Activated CD4-positive, alpha-beta memory T cell treated with anti-CD3 and anti-CD28 coated beads, Interleukin-2, amount 10 ng/mL, durations not matched to agents 7 days and 5 days (primary cell): Measurements from ENCODE around the gene TDRD9. TPM values are rescaled to one million over a fixed set of nuclear protein-coding genes. Genes with fewer than 3 reads are reported as not detected.

Experiments
- CTCF ChIA-PET: fragments of 350-600 bp; sonication (Branson Sonifier 250); formaldehyde crosslinking; loops from one replicate; lab custom pipeline; 2021; ENCODE audit warnings: antibody characterized with exemption, inconsistent platforms; lab: Charles Lee
- POLR2A ChIA-PET: fragments of 350-600 bp; sonication (Branson Sonifier 250); formaldehyde crosslinking; loops from one replicate; lab custom pipeline; 2021; ENCODE audit warnings: antibody characterized with exemption; lab: Charles Lee
- DNase-seq: peaks from one replicate; pipeline ENCODE4 v3.0.0-alpha.2; 2020
- H3K27ac Mint-ChIP-seq: one replicate; pipeline ENCODE4 v1.8.0; 2021; ENCODE audit warnings: mild to moderate bottlenecking, mixed read lengths
- H3K27me3 Mint-ChIP-seq: one replicate; pipeline ENCODE4 v1.8.0; 2021; ENCODE audit warnings: mixed read lengths
- H3K36me3 Mint-ChIP-seq: one replicate; pipeline ENCODE4 v1.8.0; 2021; ENCODE audit warnings: low read depth, mixed read lengths
- H3K4me1 Mint-ChIP-seq: one replicate; pipeline ENCODE4 v1.8.0; 2021; ENCODE audit warnings: mixed read lengths
- H3K4me3 Mint-ChIP-seq: one replicate; pipeline ENCODE4 v1.8.0; 2021; ENCODE audit warnings: mild to moderate bottlenecking, mixed read lengths
- H3K9me3 Mint-ChIP-seq: one replicate; pipeline ENCODE4 v1.8.0; 2021; ENCODE audit warnings: mixed read lengths
- total RNA-seq, 2 experiments: library from RNA; stranded (reverse); gene quantifications; one replicate each; pipeline ENCODE4 v1.2.3, GENCODE V29; 2021

TDRD9 gene
- total RNA-seq, 2 experiments from 2014 or later: 0.08 to 0.13 TPM

GRCh38 chr14:103897075-103897947 is 30.9 kb upstream of the TDRD9 start:
- DNase-seq: no peak
- CTCF ChIA-PET: no interaction called here
- no peak overlapping the region for H3K4me3 Mint-ChIP-seq
- H3K27me3 Mint-ChIP-seq: no peaks in the 10 kb centered on the region
- H3K9me3 Mint-ChIP-seq: peaks cover 3% of the 10 kb centered on the region
- H3K36me3 Mint-ChIP-seq: no peaks in the 10 kb centered on the region
- POLR2A ChIA-PET: no interaction called here
- H3K27ac Mint-ChIP-seq: no peak overlapping the region
- peaks cover 3% of the 10 kb centered on the region for H3K4me1 Mint-ChIP-seq

GRCh38 chr14:103898204-103898603 is 30.1 kb upstream of the TDRD9 start:
- H3K27ac Mint-ChIP-seq: no peak overlapping the region
- CTCF ChIA-PET: interaction anchor here (0.7 kb wide), 1 partner anchor 13 kb away, joined by 3 read pairs; no protein-coding TSS in a partner anchor
- POLR2A ChIA-PET: no interaction called here

GRCh38 chr14:103898711-103899110 is 29.5 kb upstream of the TDRD9 start:
- DNase-seq: no peak
- no peak overlapping the region for H3K27ac Mint-ChIP-seq
- ChIA-PET POLR2A (no interaction called here), CTCF (interaction anchor here (0.7 kb wide), 1 partner anchor 12 kb away, joined by 3 read pairs; no protein-coding TSS in a partner anchor)
- H3K27me3 Mint-ChIP-seq: no peaks in the 10 kb centered on the region
- H3K4me3 Mint-ChIP-seq: no peak overlapping the region
- H3K36me3 Mint-ChIP-seq: no peaks in the 10 kb centered on the region
- peaks cover 3% of the 10 kb centered on the region for H3K4me1 Mint-ChIP-seq
- peaks cover 3% of the 10 kb centered on the region for H3K9me3 Mint-ChIP-seq

More at GRCh38 chr14:103898204-103898603, 30.1 kb upstream of the TDRD9 start:
- Mint-ChIP-seq H3K9me3 (peaks cover 3% of the 10 kb centered on the region), H3K4me1 (peaks cover 3% of the 10 kb centered on the region), H3K27me3 (no peaks in the 10 kb centered on the region), H3K36me3 (no peaks in the 10 kb centered on the region), H3K4me3 (no peak overlapping the region)
- DNase-seq: no peak

- Mint-ChIP-seq H3K27ac (no peak overlapping the region), H3K27me3 (no peaks in the 10 kb centered on the region), H3K4me3 (no peak overlapping the region), H3K36me3 (no peaks in the 10 kb centered on the region), H3K9me3 (peaks cover 3% of the 10 kb centered on the region), H3K4me1 (peaks cover 3% of the 10 kb centered on the region)
- POLR2A ChIA-PET: no interaction called here
- CTCF ChIA-PET: interaction anchor here (2.1 to 2.6 kb wide), 2 partner anchors 27 to 92 kb away, joined by 13 to 30 read pairs; no protein-coding TSS in a partner anchor
- DNase-seq: no peak
These were observed 28.9 kb upstream of the TDRD9 start for GRCh38 chr14:103899316-103899715.

GRCh38 chr14:103899833-103900232 is 28.4 kb upstream of the TDRD9 start:
- Mint-ChIP-seq H3K27me3 (no peaks in the 10 kb centered on the region), H3K4me3 (no peak overlapping the region), H3K4me1 (peaks cover 3% of the 10 kb centered on the region), H3K36me3 (no peaks in the 10 kb centered on the region), H3K9me3 (peaks cover 3% of the 10 kb centered on the region), H3K27ac (no peak overlapping the region)
- ChIA-PET CTCF (interaction anchor here (1.0 to 2.6 kb wide), 7 partner anchors 16 to 115 kb away, joined by 3 to 30 read pairs (median 5); a partner anchor contains a TSS), POLR2A (no interaction called here)
- DNase-seq: no peak

GRCh38 chr14:103904493-103905107 is 23.7 kb upstream of the TDRD9 start:
- no peaks in the 10 kb centered on the region for H3K36me3 Mint-ChIP-seq
- peaks cover 6% of the 10 kb centered on the region for H3K4me1 Mint-ChIP-seq
- DNase-seq: no peak
- CTCF ChIA-PET: interaction anchor here (0.6 to 1.5 kb wide), 4 partner anchors 10 to 445 kb away, joined by 3 to 6 read pairs (median 4); no protein-coding TSS in a partner anchor
- H3K27ac Mint-ChIP-seq: no peak overlapping the region
- POLR2A ChIA-PET: no interaction called here
- H3K4me3 Mint-ChIP-seq: no peak overlapping the region
- no peaks in the 10 kb centered on the region for H3K9me3 Mint-ChIP-seq
- H3K27me3 Mint-ChIP-seq: no peaks in the 10 kb centered on the region

- no peaks in the 10 kb centered on the region for H3K9me3 Mint-ChIP-seq
- no peak overlapping the region for H3K4me3 Mint-ChIP-seq
- H3K27me3 Mint-ChIP-seq: no peaks in the 10 kb centered on the region
- H3K36me3 Mint-ChIP-seq: no peaks in the 10 kb centered on the region
- CTCF ChIA-PET: interaction anchor here (1.1 to 2.1 kb wide), 2 partner anchors 16 to 100 kb away, joined by 3 to 7 read pairs; a partner anchor contains a TSS
- peaks cover 13% of the 10 kb centered on the region for H3K4me1 Mint-ChIP-seq
- DNase-seq: no peak
- H3K27ac Mint-ChIP-seq: peak overlapping the region; percentile 59
- POLR2A ChIA-PET: no interaction called here
These were observed 22.3 kb upstream of the TDRD9 start for GRCh38 chr14:103905842-103906456.

GRCh38 chr14:103908580-103908979 is 19.7 kb upstream of the TDRD9 start:
- H3K4me3 Mint-ChIP-seq: no peak overlapping the region
- no peak for DNase-seq
- peaks cover 6% of the 10 kb centered on the region for H3K36me3 Mint-ChIP-seq
- no peaks in the 10 kb centered on the region for H3K9me3 Mint-ChIP-seq
- POLR2A ChIA-PET: no interaction called here
- H3K27me3 Mint-ChIP-seq: no peaks in the 10 kb centered on the region
- CTCF ChIA-PET: interaction anchor here (0.7 to 3.1 kb wide), 3 partner anchors 12 to 166 kb away, joined by 3 to 26 read pairs (median 5); a partner anchor contains a TSS
- H3K27ac Mint-ChIP-seq: no peak overlapping the region
- peaks cover 11% of the 10 kb centered on the region for H3K4me1 Mint-ChIP-seq

GRCh38 chr14:103909531-103910261 is 18.6 kb upstream of the TDRD9 start:
- Mint-ChIP-seq H3K27me3 (no peaks in the 10 kb centered on the region), H3K4me1 (peaks cover 11% of the 10 kb centered on the region), H3K9me3 (no peaks in the 10 kb centered on the region), H3K27ac (no peak overlapping the region), H3K4me3 (no peak overlapping the region), H3K36me3 (peaks cover 12% of the 10 kb centered on the region)
- no peak for DNase-seq
- ChIA-PET POLR2A (interaction anchor here (1.2 to 2.5 kb wide), 2 partner anchors 9 to 101 kb away, joined by 4 to 7 read pairs; no protein-coding TSS in a partner anchor), CTCF (interaction anchor here (0.7 to 3.2 kb wide), 10 partner anchors 9 to 348 kb away, joined by 3 to 44 read pairs (median 5); a partner anchor contains a TSS)

- peak overlapping the region; percentile 5 for H3K4me3 Mint-ChIP-seq
- CTCF ChIA-PET: interaction anchor here (0.7 to 3.2 kb wide), 11 partner anchors 10 to 349 kb away, joined by 3 to 44 read pairs (median 5); a partner anchor contains a TSS
- H3K36me3 Mint-ChIP-seq: peaks cover 17% of the 10 kb centered on the region
These were observed 17.9 kb upstream of the TDRD9 start for GRCh38 chr14:103910262-103910935.

GRCh38 chr14:103910984-103911383 is 17.3 kb upstream of the TDRD9 start:
- Mint-ChIP-seq H3K4me1 (peaks cover 11% of the 10 kb centered on the region), H3K36me3 (peaks cover 21% of the 10 kb centered on the region), H3K9me3 (no peaks in the 10 kb centered on the region), H3K4me3 (no peak overlapping the region), H3K27ac (no peak overlapping the region), H3K27me3 (no peaks in the 10 kb centered on the region)
- CTCF ChIA-PET: interaction anchor here (0.6 to 3.2 kb wide), 11 partner anchors 10 to 1087 kb away, joined by 3 to 44 read pairs (median 5); a partner anchor contains a TSS
- POLR2A ChIA-PET: interaction anchor here (1.2 to 2.5 kb wide), 2 partner anchors 10 to 102 kb away, joined by 4 to 7 read pairs; no protein-coding TSS in a partner anchor
- DNase-seq: no peak

More at GRCh38 chr14:103910262-103910935, 17.9 kb upstream of the TDRD9 start:
- peak; percentile 70 for DNase-seq
- Mint-ChIP-seq H3K27me3 (no peaks in the 10 kb centered on the region), H3K9me3 (no peaks in the 10 kb centered on the region), H3K27ac (peak overlapping the region; percentile 62), H3K4me1 (peaks cover 11% of the 10 kb centered on the region)
- POLR2A ChIA-PET: interaction anchor here (1.2 to 2.5 kb wide), 2 partner anchors 10 to 102 kb away, joined by 4 to 7 read pairs; no protein-coding TSS in a partner anchor
